GM21717 (cell line): ENCODE results near the gene XCR1.

Experiments
- ATAC-seq: cut with Tn5 transposase; IDR thresholded peaks from one replicate; pipeline ENCODE4 v1.9.1; 2021; ENCODE audit warnings: mild to moderate bottlenecking, moderate library complexity; ENCODE audit not compliant: unreplicated experiment

Gene XCR1

DNA sequence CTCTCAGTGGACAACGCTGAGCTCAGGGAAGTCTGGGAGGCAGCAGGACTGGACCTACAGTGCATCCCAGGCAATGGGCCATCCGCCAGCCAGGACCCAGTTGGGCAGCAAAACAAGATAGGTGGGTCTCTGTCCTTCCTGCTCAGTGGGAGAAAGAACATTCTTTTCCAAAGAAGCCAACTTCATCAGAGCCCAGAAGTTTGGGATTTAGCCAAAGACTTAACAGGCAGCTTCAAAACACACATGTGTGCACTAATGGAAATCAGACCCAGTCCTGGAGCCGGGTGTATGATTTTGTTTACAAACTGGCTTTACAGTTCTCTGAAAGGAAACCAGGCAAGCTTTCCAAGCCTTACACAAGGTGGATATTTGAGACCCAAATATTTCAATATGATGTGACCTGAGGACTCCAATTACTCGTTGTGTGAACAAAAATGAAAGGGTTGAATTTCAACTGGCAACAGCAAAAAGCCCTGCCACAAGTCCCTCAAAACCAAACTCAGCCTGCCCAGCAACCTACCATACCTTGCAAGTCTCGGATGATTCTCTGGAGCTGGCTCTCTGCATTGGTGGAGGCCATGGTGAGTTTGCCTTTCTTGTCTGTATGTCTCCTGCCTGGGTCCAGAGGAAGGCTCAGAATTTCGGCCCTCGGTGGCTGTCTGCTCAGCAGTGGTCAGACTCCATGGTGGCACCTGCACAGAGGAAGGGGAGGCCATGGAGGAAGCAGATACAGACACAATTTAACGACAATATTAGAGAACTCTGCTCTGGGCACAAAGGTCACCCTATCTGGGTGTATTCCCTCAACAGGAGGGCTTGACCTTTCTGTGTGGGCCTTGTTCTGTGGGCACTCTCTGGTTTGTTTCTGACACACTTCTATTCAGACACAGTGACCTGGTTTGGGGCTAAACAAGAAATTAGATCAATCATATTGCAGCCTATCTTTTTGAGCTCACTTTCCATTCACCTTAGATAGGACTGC lies 42.7 kb downstream of the XCR1 start:
- ATAC-seq, result no peak

DNA sequence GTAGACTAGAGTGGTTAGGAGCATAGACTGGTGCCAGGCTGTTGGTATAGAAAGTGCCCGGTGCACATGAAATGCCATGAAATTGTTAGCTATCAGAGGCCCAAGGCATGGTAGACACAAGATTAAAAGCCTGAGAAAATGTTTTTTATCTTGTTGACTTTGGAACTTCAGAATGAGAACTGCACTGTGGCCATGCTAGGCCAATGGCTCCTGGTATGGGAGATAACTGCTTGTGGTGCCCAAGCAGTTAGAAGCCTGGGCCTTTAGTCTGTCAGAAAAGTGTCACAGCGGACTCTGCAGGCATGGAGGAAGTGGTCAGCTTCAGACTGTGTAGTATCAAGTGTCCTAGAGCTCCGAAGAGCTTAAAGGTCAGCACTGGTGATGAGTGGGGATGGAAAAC lies 43.5 kb downstream of the XCR1 start:
- ATAC-seq, result no peak

DNA sequence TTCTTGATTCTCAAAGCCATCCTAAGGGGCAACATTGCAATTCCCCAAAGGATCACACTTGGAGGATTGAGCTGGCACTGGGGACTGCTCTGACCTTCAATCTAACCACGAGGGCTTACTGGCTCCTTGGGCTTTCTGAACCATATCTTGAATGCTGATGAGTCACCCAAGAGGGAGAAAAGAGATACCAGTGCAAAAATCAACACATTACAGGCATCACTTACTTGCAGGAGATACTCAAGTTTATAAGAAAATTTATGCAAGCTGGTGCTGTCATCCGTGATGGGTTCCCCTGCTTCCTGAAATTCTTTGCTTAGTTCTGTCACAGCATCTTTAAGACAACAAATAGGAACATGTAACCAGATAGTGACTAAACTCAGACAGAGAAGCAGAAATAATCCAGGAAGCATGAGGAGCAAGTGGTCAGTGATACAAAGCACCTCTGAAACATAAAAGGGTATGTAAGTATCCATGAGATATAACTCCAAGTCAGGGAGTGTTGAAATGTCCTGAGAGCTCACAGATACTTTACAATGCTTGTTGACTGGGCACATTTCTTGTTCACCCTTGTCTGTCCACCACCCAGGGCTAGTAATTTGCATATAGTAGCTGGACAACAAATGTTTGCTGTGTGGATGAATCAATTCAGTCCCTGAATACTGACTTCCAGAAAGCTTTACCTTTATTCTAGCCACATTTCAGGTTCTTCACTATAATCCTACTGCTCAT lies 45.8 kb downstream of the XCR1 start:
- no peak for ATAC-seq

GRCh38 chr3:45980819-45981218 lies 46.5 kb downstream of the XCR1 start:
- no peak for ATAC-seq

DNA sequence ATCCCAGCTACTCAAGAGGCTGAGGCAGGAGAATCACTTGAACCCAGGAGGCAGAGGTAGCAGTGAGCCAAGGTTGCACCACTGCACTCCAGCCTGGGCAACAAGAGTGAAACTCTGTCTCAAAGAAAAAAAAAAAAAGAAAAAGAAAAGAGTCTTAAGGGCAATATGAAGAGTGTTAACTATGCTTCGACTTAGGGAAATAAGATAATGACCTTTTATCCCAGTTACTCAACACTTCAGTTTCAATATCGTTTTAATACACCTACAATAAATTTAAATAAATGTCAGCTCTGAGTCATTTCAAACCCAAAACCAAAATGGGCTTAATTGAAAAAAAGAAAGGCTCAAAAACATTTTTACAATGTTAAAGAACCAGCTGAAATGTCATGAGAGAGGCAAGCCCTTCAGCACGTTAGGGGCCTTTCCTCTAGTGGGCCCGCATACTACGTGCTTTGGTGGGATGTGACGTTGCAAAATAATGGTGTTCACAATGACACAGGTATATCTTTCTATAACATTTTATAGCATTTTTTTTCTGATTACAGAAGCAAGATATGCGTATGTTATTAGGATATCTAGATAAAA lies 47.0 kb downstream of the XCR1 start:
- ATAC-seq, result no peak

GRCh38 chr3:45979378-45979777 lies 47.9 kb downstream of the XCR1 start:
- no peak for ATAC-seq

GRCh38 chr3:45978006-45978761 lies 49.1 kb downstream of the XCR1 start:
- ATAC-seq, result no peak

- ATAC-seq, result no peak
Observed at GRCh38 chr3:45976191-45977091, 50.8 kb downstream of the XCR1 start.

- ATAC-seq, result no peak
Observed at GRCh38 chr3:45975686-45976085, 51.6 kb downstream of the XCR1 start.

DNA sequence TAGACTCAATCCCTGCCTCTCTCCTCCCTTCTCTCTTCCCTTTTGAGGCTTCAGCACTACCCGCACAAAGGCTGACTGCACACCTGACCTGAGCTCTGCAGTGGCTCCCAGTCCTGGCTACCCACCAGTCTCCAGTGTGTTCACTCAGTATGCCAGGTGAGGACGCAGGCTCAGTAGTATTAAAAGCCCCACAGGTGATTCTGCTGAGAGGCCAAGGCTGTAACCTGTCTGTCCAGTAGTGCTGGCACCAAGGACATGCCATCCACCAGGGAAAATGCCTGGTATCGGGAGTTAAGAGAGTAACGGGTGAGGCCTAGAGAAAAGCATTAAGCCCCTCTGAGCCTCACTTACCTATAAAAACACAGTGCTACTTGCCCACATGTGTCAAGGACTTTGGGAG lies 52.6 kb downstream of the XCR1 start:
- ATAC-seq, result no peak

- peak; percentile 63 for ATAC-seq
Observed at GRCh38 chr3:45972534-45973402, 54.5 kb downstream of the XCR1 start.

DNA sequence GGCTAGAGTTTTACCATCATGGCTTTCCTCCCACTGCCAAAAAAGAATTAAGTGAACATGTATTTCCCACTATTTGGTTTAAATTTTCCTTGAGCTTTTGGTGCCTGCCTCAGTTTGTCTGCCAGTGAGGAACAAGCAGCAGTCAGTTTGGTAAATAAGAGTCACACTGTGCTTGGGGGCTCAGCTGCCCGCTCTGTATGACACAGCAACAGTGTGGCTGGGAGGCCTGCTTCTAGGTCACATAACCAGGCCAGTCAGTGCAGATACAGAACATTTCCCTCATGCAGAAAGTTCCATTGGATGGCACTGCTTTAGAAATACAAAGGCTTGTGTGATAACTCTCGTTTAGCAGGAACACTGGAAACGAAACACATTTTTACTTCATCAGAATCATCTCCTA lies 57.3 kb downstream of the XCR1 start:
- no peak for ATAC-seq

DNA sequence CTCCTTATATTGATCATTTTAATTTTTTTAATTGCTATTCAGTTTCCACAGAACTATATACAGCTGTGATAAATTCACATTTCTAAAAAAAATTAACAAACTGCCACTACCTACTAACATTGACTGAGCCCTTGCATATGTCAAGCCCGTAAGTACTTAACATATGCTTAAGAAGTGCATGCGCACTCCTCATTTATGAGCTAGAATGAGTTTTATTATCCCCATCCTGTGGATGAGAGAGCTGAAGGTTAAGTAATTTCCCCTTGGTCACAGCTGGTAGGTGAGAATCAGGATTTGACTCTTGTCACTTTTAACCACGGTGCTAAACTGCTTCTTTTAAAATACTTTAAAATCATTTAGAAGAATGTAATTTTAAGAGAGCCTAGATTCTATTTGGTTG lies 58.2 kb downstream of the XCR1 start:
- no peak for ATAC-seq

DNA sequence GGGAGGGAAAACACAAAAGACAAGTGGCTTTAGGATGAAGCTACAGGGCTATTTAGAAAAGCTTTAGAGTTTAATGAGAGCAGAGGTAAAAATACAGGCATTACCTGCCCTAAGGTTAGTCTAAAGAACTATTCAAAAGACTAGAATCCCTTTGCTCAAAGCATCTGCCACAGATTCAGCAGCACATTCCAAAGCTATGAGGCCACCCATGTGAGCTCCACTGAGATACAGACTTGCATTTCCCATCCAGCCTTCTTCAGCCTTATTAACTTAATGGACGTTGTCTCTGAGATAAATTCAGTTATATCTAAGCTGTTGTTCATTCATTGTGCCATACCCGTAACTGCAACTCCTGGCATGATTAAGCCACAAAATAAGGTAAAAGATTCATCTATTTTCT lies 58.6 kb downstream of the XCR1 start:
- no peak for ATAC-seq

GRCh38 chr3:45968149-45968548 lies 59.1 kb downstream of the XCR1 start:
- ATAC-seq, result no peak

- no peak for ATAC-seq
Observed at GRCh38 chr3:45967724-45968123, 59.6 kb downstream of the XCR1 start.
